ENCODE measurements around the gene NR2E1. TPM values are rescaled to one million over a fixed set of nuclear protein-coding genes. Genes with fewer than 3 reads are reported as not detected.

NR2E1 gene
- total and polyA plus RNA-seq, 2 of the 4 experiments (the other 2 are of a cell fraction), result not detected

- Histone ChIP-seq H3K4me1 (ENCODE audit: control insufficient read depth, insufficient read depth, low read length) (no peaks in the 10 kb centered on the region), H2BK20ac (ENCODE audit: low read depth, low read length) (no peak overlapping the region), H3K56ac (ENCODE audit: extremely low read depth, insufficient read depth, low read length) (no peak overlapping the region), H2BK5ac (ENCODE audit: low read depth, low read length, poor library complexity, severe bottlenecking) (no peak overlapping the region), H3K79me1 (ENCODE audit: low read depth in 1 of 2, low read length in 2 of 2) (no peaks in the 10 kb centered on the region), H4K20me1 (ENCODE audit: insufficient read depth, low read length) (no peaks in the 10 kb centered on the region), H3K27ac (ENCODE audit: insufficient read depth, low read length) (no peak overlapping the region), H3K18ac (ENCODE audit: low read depth, low read length) (no peak overlapping the region), H2AFZ (replicated peaks; ENCODE audit: low read length, poor library complexity) (peak overlapping the region; percentile 3), H2AK5ac (ENCODE audit: low read depth, low read length) (no peak overlapping the region), H3K23ac (ENCODE audit: low read depth, low read length) (no peak overlapping the region), H3K14ac (replicated peaks; ENCODE audit: low read depth, low read length) (no peak overlapping the region), H3K4me2 (ENCODE audit: low read depth, low read length) (no peak overlapping the region), H3K4me3 (ENCODE audit: insufficient read depth, low read depth, low read length) (no peak overlapping the region), H4K8ac (ENCODE audit: low read depth in 2 of 2, low read length in 2 of 2) (no peak overlapping the region), H3K9me3 (ENCODE audit: control insufficient read depth, insufficient read depth, low read length) (peaks cover 15% of the 10 kb centered on the region), H2BK15ac (ENCODE audit: low read depth, low read length) (no peak overlapping the region), H4K91ac (ENCODE audit: insufficient read depth, low read depth, low read length) (no peak overlapping the region), H2BK120ac (ENCODE audit: low read depth, low read length) (no peak overlapping the region), H3K9ac (ENCODE audit: low read depth, low read length) (no peak overlapping the region), H3K9me1 (ENCODE audit: insufficient read depth, low read length) (no peaks in the 10 kb centered on the region), H3K4ac (ENCODE audit: low read depth, low read length) (no peak overlapping the region), H4K5ac (ENCODE audit: low read depth, low read length) (no peak overlapping the region), H2AK9ac (replicated peaks; ENCODE audit: low read depth, low read length, poor library complexity) (no peak overlapping the region), H3K27me3 (ENCODE audit: control insufficient read depth, insufficient read depth, low read length) (peaks cover 69% of the 10 kb centered on the region), H3K36me3 (ENCODE audit: control insufficient read depth, insufficient read depth, low read length) (no peaks in the 10 kb centered on the region)
- BruUV-seq (replicated peaks), result no TSS peak
- ATAC-seq (ENCODE audit: low read depth) (no peak), DNase-seq (no peak)
- dilution Hi-C loops (cut with HindIII; ENCODE audit: low sequenced_read_pairs, unreplicated experiment) (no loop called here), in situ Hi-C loops (cut with MboI; ENCODE audit: low sequenced_read_pairs) (no loop called here), intact Hi-C loops (cut with micrococcal nuclease) (no loop called here)
- TF ChIP-seq FOS (IDR thresholded peaks at IDR 0.05; ENCODE audit: low read depth, low read length) (no peak), NFE2L2 (IDR thresholded peaks at IDR 0.05; ENCODE audit: low read depth, low read length) (no peak), RFX5 (IDR thresholded peaks at IDR 0.05; ENCODE audit: low read depth, low read length) (no peak), POLR2A (IDR thresholded peaks at IDR 0.05; ENCODE audit: low read depth, low read length) (no peak), BHLHE40 (IDR thresholded peaks at IDR 0.05; ENCODE audit: low read depth, low read length) (no peak), MAFK (IDR thresholded peaks at IDR 0.05; ENCODE audit: low read depth, low read length) (no peak), MAZ (IDR thresholded peaks at IDR 0.05; ENCODE audit: borderline replicate concordance, low read depth, low read length) (no peak), USF2 (IDR thresholded peaks at IDR 0.05; ENCODE audit: low read depth, low read length) (no peak), ELK1 (IDR thresholded peaks at IDR 0.05; ENCODE audit: borderline replicate concordance, low read depth, low read length) (no peak), RAD21 (IDR thresholded peaks at IDR 0.05; ENCODE audit: low read length) (no peak), RCOR1 (IDR thresholded peaks at IDR 0.05; ENCODE audit: insufficient replicate concordance, low read length) (no peak), MXI1 (IDR thresholded peaks at IDR 0.05; ENCODE audit: borderline replicate concordance, low read depth, low read length) (no peak), CEBPB (IDR thresholded peaks at IDR 0.05; ENCODE audit: low read depth, low read length) (no peak), SMC3 (IDR thresholded peaks at IDR 0.05; ENCODE audit: low read depth, low read length) (no peak), CTCF (conservative IDR thresholded peaks at IDR 0.05; ENCODE audit: low read depth, low read length) (no peak), CHD1 (IDR thresholded peaks at IDR 0.05; ENCODE audit: low read depth, low read length) (no peak)
- 0% methylated on average over 3 of the region's 38 CpGs; no CpG with 5 or more reads in 1 of the 2 experiments for WGBS, 2 experiments (ENCODE audit: extremely low coverage in 2 of 2, insufficient read length in 1 of 2)
- CTCF ChIA-PET, result no interaction called here
- POLR2A ChIA-PET (ENCODE audit: unreplicated experiment), result no interaction called here
These were observed 9.9 kb downstream of the NR2E1 start for GRCh38 chr6:108175592-108176279.

All from IMR-90 (cell line).